ENCODE data around the gene TOR1B. TPM values are rescaled to one million over a fixed set of nuclear protein-coding genes. Genes with fewer than 3 reads are reported as not detected.
"Not testable (repeated sequence)": the region's sequence is repeated elsewhere in the genome, so short reads cannot be mapped to it uniquely, and the experiment has no call there.

Gene TOR1B
- total RNA-seq, 5 donors from 2014 or later (not counting 1 experiment from before 2014, with no cell fraction given), result 19.3 to 31.0 (median 26.4) TPM

DNA sequence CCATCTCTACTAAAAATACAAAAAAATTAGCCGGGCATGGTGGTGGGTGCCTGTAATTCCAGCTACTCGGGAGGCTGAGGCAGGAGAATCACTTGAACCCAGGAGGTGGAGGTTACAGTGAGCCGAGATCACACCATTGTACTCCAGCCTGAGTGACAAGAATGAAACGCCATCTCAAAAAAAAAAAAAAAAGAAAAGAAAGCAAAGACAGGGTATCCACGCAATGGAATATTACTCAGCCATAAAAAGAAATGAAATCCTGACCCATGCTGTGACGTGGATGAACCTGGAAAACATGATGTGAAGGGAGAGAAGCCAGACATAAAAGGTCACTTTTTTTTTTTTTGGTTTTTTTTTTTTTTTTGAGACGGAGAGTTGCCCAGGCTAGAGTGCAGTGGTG, 42.2 kb upstream of the TOR1B start:
- CTCF ChIA-PET, DNase-seq, H3K27ac Mint-ChIP-seq: not testable (repeated sequence)

DNA sequence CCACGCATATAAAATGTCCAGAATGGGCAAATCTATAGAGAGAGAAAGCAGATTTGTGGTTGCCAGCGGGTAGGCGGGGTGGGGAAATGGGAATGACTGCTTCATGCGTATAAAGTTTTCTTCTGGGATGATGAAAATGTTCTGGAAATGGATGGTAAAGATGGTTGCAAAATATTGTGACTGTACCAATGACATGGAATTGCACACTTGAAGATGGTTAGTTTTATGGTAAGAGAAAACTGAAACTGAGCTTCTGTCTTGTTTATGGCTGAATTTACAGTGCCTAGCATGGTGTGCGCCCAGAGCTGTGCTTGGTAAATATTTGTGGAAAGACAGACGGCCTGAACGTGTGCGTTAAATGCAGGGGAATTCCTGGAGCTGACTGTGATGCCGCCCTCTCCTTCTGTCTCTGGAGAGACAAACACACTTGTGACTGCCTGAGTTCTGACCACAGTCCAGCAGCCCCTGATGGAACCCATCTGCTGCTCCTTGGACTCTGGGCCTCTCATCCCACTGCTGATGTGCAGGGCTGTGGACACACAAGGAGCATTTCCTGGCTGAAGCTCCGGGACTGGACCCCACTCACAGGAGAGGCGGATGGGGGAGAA, 41.6 kb upstream of the TOR1B start:
- Mint-ChIP-seq H3K4me3 (no peak overlapping the region), H3K9me3 (no peaks in the 10 kb centered on the region), H3K27ac (no peak overlapping the region), H3K36me3 (no peaks in the 10 kb centered on the region), H3K27me3 (peaks cover 0 to 6% of the 10 kb centered on the region in 2 donors), H3K4me1 (peaks cover 10 to 15% (median 14%) of the 10 kb centered on the region in 3 donors)
- DNase-seq (no peak), ATAC-seq (replicated peaks in 1 of 4) (no peak)
- Histone ChIP-seq H3K4me3 (ENCODE audit: control insufficient read depth in 1 of 2, extremely low read depth in 1 of 2, low read length in 1 of 2) (no peak overlapping the region), H3K9me3 (no peaks in the 10 kb centered on the region), H3K36me3 (ENCODE audit: control insufficient read depth in 2 of 2, extremely low read depth in 1 of 2, insufficient read depth in 1 of 2, low read length in 1 of 2) (no peaks in the 10 kb centered on the region), H3K27me3 (replicated peaks in 1 of 2; ENCODE audit: control insufficient read depth in 2 of 2, extremely low read depth in 1 of 2, insufficient read depth in 2 of 2, low read length in 1 of 2) (peaks cover 0 to 9% of the 10 kb centered on the region in 2 experiments), H3K27ac (ENCODE audit: low read length) (no peak overlapping the region), H3K4me1 (ENCODE audit: control insufficient read depth in 1 of 2, extremely low read depth in 1 of 2, insufficient read depth in 2 of 2, low read length in 2 of 2) (peaks cover 0 to 9% of the 10 kb centered on the region in 2 experiments)
- POLR2A ChIA-PET, result no interaction called here
- CTCF ChIA-PET, result interaction anchor here in 1 of 2 donors (0.7 kb wide), 1 partner anchor 1447 kb away, joined by 4 read pairs; no protein-coding TSS in a partner anchor
- 77% methylated on average over 9 of the region's 11 CpGs for WGBS (ENCODE audit: insufficient coverage)

More for the DNA sequence above, 42.2 kb upstream of the TOR1B start:
- H3K27me3 ChIP-seq (replicated peaks in 1 of 2; ENCODE audit: control insufficient read depth in 2 of 2, extremely low read depth in 1 of 2, insufficient read depth in 2 of 2, low read length in 1 of 2); H3K36me3 Mint-ChIP-seq; H3K9me3 Mint-ChIP-seq; H3K4me1 ChIP-seq (ENCODE audit: control insufficient read depth in 1 of 2, extremely low read depth in 1 of 2, insufficient read depth in 2 of 2, low read length in 2 of 2); ATAC-seq (replicated peaks in 1 of 4); H3K9me3 ChIP-seq; H3K4me3 ChIP-seq (ENCODE audit: control insufficient read depth in 1 of 2, extremely low read depth in 1 of 2, low read length in 1 of 2); H3K27me3 Mint-ChIP-seq; POLR2A ChIA-PET; H3K27ac ChIP-seq (ENCODE audit: low read length); H3K4me3 Mint-ChIP-seq; H3K36me3 ChIP-seq (ENCODE audit: control insufficient read depth in 2 of 2, extremely low read depth in 1 of 2, insufficient read depth in 1 of 2, low read length in 1 of 2): not testable (repeated sequence)
- peaks cover 10 to 17% (median 14%) of the 10 kb centered on the region in 3 donors for H3K4me1 Mint-ChIP-seq
- whole genome bisulfite sequencing (ENCODE audit: insufficient coverage), result 80% methylated on average over 1 of the region's 7 CpGs

DNA sequence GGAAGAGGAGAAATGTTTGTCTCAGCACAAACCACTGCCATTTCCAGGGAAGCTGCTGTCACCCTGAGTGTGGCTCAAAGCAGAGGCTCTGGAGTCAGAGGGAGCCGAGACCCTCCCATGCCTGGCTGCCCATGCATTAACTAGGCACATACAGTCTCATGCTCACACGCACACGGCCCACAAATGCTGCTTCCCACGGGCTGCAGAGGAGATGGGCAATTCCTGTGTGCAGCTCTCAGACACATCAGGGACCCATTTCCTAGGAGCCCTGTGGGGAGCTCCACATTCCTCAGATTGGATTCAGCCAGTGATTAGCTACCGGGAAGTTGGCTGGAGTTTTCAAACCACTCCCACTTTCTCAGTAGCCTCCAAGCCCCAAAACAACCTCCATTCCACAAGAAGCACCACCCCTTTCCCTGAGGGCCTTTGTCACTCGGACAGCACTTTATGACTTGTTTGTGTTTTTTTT, 41.0 kb upstream of the TOR1B start:
- Mint-ChIP-seq H3K27ac (no peak overlapping the region), H3K4me1 (peaks cover 10 to 11% (median 11%) of the 10 kb centered on the region in 3 donors), H3K36me3 (no peaks in the 10 kb centered on the region), H3K9me3 (no peaks in the 10 kb centered on the region), H3K4me3 (no peak overlapping the region), H3K27me3 (peaks cover 0 to 6% of the 10 kb centered on the region in 2 donors)
- POLR2A ChIA-PET, result no interaction called here
- CTCF ChIA-PET, result interaction anchor here in 1 of 2 donors (0.7 kb wide), 1 partner anchor 1446 kb away, joined by 4 read pairs; no protein-coding TSS in a partner anchor
- H3K36me3 ChIP-seq (ENCODE audit: control insufficient read depth in 2 of 2, extremely low read depth in 1 of 2, insufficient read depth in 1 of 2, low read length in 1 of 2), result no peaks in the 10 kb centered on the region
- no peaks in the 10 kb centered on the region for H3K9me3 ChIP-seq
- peaks cover 0 to 7% of the 10 kb centered on the region in 2 experiments for H3K4me1 ChIP-seq (ENCODE audit: control insufficient read depth in 1 of 2, extremely low read depth in 1 of 2, insufficient read depth in 2 of 2, low read length in 2 of 2)
- 85% methylated on average over 5 of the region's 6 CpGs for WGBS (ENCODE audit: insufficient coverage)
- ATAC-seq (replicated peaks in 1 of 4) (no peak), DNase-seq (no peak)
- peaks cover 0 to 9% of the 10 kb centered on the region in 2 experiments for H3K27me3 ChIP-seq (replicated peaks in 1 of 2; ENCODE audit: control insufficient read depth in 2 of 2, extremely low read depth in 1 of 2, insufficient read depth in 2 of 2, low read length in 1 of 2)
- H3K4me3 ChIP-seq (ENCODE audit: control insufficient read depth in 1 of 2, extremely low read depth in 1 of 2, low read length in 1 of 2), result no peak overlapping the region
- H3K27ac ChIP-seq (ENCODE audit: low read length), result no peak overlapping the region

DNA sequence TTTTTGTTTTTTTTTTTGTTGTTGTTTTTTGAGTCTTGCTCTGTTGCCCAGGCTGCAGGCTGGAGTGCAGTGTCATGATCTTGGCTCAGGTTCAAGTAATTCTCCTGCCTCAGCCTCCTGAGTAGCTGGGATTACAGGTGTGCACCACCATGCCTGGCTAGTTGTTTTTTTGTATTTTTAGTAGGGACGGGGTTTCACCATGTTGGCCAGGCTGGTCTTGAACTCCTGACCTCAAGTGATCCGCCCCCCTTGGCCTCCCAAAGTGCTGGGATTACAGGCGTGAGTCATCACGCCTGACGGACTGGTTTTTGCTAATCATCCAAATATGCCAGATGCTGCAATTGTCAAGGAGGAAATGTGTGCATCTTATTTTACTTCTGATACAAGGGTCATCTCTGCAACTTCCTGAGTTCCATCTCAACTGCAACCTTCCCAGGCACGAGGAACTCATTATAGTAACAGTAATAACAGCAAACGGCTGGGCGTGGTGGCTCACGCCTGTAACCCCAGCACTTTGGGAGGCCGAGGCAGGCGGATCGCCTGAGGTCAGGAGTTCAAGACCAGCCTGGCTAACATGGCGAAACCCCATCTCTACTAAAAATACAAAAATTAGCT, 40.5 kb upstream of the TOR1B start:
- ATAC-seq (replicated peaks in 1 of 4); H3K4me3 ChIP-seq (ENCODE audit: control insufficient read depth in 1 of 2, extremely low read depth in 1 of 2, low read length in 1 of 2); H3K36me3 ChIP-seq (ENCODE audit: control insufficient read depth in 2 of 2, extremely low read depth in 1 of 2, insufficient read depth in 1 of 2, low read length in 1 of 2); H3K4me1 Mint-ChIP-seq; H3K36me3 Mint-ChIP-seq; H3K9me3 Mint-ChIP-seq; H3K27me3 Mint-ChIP-seq; H3K9me3 ChIP-seq; H3K27ac Mint-ChIP-seq; H3K4me1 ChIP-seq (ENCODE audit: control insufficient read depth in 1 of 2, extremely low read depth in 1 of 2, insufficient read depth in 2 of 2, low read length in 2 of 2); H3K4me3 Mint-ChIP-seq; POLR2A ChIA-PET; H3K27ac ChIP-seq (ENCODE audit: low read length); H3K27me3 ChIP-seq (replicated peaks in 1 of 2; ENCODE audit: control insufficient read depth in 2 of 2, extremely low read depth in 1 of 2, insufficient read depth in 2 of 2, low read length in 1 of 2): not testable (repeated sequence)
- DNase-seq, result peak in 1 of 35 experiments; percentile 4
- 77% methylated on average over 7 of the region's 13 CpGs for WGBS (ENCODE audit: insufficient coverage)
- CTCF ChIA-PET, result interaction anchor here in 1 of 2 donors (0.7 kb wide), 1 partner anchor 1445 kb away, joined by 4 read pairs; no protein-coding TSS in a partner anchor

DNA sequence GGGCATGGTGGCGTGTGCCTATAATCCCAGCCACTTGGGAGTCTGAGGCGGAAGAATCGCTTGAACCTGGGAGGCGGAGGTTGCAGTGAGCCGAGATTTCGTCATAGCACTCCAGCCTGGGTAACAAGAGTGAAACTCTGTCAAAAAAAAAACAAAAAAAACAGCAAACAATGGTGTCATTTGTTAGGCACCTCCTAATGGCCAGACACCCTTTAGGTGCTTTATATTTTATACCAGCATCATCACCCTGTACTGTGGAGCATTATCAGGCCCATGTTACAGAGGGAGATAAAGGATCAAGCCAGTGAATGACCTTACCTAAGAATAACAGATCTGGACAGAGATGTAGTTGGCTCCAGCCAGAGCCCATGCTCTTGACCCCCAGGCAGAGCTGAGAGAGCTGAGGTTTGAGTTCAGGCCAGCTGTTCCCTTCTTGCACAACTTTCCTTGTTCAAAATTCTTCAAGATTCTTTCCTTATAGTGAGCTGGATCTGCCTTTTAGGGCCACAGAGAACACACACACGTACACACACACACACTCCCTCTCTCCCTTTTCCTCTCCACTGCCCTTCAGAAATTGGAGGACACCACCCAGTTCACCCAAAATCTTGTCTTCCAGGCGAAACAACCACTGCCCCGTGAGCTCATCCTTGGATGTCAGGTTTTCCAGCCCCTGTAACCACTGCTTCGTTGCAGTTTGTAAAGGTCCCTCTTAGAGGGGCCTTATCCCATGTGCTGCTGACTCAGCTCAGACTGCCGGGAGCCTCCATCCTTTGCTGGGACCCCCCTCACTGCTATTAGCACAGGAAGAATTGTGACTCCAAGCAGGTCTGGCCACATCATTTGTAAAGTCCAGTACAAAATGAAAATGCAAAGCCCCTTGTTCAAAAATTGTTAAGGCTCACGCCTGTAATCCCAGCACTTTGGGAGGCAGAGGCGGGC, 39.7 kb upstream of the TOR1B start:
- Mint-ChIP-seq H3K27me3 (peaks cover 0 to 5% of the 10 kb centered on the region in 2 donors), H3K4me3 (no peak overlapping the region), H3K9me3 (no peaks in the 10 kb centered on the region), H3K4me1 (peaks cover 0 to 1% (median under 1%) of the 10 kb centered on the region in 3 donors), H3K27ac (no peak overlapping the region), H3K36me3 (no peaks in the 10 kb centered on the region)
- CTCF ChIA-PET, result interaction anchor here in 1 of 2 donors (0.7 kb wide), 1 partner anchor 26 kb away, joined by 7 read pairs; no protein-coding TSS in a partner anchor
- Histone ChIP-seq H3K9me3 (no peaks in the 10 kb centered on the region), H3K4me3 (ENCODE audit: control insufficient read depth in 1 of 2, extremely low read depth in 1 of 2, low read length in 1 of 2) (no peak overlapping the region), H3K27me3 (replicated peaks in 1 of 2; ENCODE audit: control insufficient read depth in 2 of 2, extremely low read depth in 1 of 2, insufficient read depth in 2 of 2, low read length in 1 of 2) (peaks cover 0 to 10% of the 10 kb centered on the region in 2 experiments), H3K27ac (ENCODE audit: low read length) (no peak overlapping the region), H3K4me1 (ENCODE audit: control insufficient read depth in 1 of 2, extremely low read depth in 1 of 2, insufficient read depth in 2 of 2, low read length in 2 of 2) (no peaks in the 10 kb centered on the region), H3K36me3 (ENCODE audit: control insufficient read depth in 2 of 2, extremely low read depth in 1 of 2, insufficient read depth in 1 of 2, low read length in 1 of 2) (no peaks in the 10 kb centered on the region)
- no peak for DNase-seq
- POLR2A ChIA-PET, result interaction anchor here (0.6 to 0.7 kb wide), 3 partner anchors 125 to 1537 kb away, joined by 4 to 8 read pairs (median 7); no protein-coding TSS in a partner anchor
- ATAC-seq (replicated peaks in 1 of 4), result no peak
- WGBS (ENCODE audit: insufficient coverage), result 81% methylated on average over 11 of the region's 13 CpGs

DNA sequence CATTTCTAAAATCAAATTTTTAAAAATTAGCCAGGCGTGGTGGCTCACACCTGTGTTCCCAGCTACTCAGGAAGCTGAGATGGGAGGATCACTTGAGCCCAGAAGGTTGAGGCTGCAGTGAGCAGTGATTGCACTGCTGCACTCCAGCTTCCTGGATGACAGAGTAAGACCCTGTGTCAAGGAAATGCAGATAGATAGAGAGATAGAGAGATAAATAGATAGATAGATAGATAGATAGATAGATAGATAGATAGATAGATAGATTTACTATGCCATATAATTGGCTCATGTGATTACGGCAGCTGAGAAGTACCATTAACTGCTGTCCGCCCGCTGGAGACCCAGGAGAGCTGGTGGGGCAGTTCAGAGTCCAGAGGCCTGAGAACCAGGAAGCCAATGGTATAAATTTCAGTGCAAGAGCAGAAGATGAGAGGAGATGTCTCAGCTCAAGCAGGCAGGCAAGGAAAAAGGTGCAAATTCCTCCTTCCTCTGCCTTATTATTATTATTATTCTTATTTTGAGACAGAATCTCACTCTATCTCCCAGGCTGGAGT, 37.1 kb upstream of the TOR1B start:
- Histone ChIP-seq H3K4me3 (ENCODE audit: control insufficient read depth in 1 of 2, extremely low read depth in 1 of 2, low read length in 1 of 2) (no peak overlapping the region), H3K27me3 (replicated peaks in 1 of 2; ENCODE audit: control insufficient read depth in 2 of 2, extremely low read depth in 1 of 2, insufficient read depth in 2 of 2, low read length in 1 of 2) (peaks cover 0 to 10% of the 10 kb centered on the region in 2 experiments), H3K9me3 (no peaks in the 10 kb centered on the region), H3K36me3 (ENCODE audit: control insufficient read depth in 2 of 2, extremely low read depth in 1 of 2, insufficient read depth in 1 of 2, low read length in 1 of 2) (no peaks in the 10 kb centered on the region), H3K4me1 (ENCODE audit: control insufficient read depth in 1 of 2, extremely low read depth in 1 of 2, insufficient read depth in 2 of 2, low read length in 2 of 2) (no peaks in the 10 kb centered on the region), H3K27ac (ENCODE audit: low read length) (no peak overlapping the region)
- ATAC-seq (replicated peaks in 1 of 4) (no peak), DNase-seq (no peak)
- peaks cover 0 to 1% of the 10 kb centered on the region in 2 donors for H3K27me3 Mint-ChIP-seq
- no peak overlapping the region for H3K4me3 Mint-ChIP-seq
- no peak overlapping the region for H3K27ac Mint-ChIP-seq
- WGBS (ENCODE audit: insufficient coverage), result no CpG with 5 or more reads among the region's 4 CpGs
- CTCF ChIA-PET, result no interaction called here
- H3K4me1 Mint-ChIP-seq, result no peaks in the 10 kb centered on the region
- H3K9me3 Mint-ChIP-seq, result no peaks in the 10 kb centered on the region
- POLR2A ChIA-PET, result no interaction called here
- no peaks in the 10 kb centered on the region for H3K36me3 Mint-ChIP-seq
